Measurements from ENCODE around the gene FILIP1L. TPM values are rescaled to one million over a fixed set of nuclear protein-coding genes. Genes with fewer than 3 reads are reported as not detected.

FILIP1L gene
- total and polyA plus RNA-seq, 2 of the 8 experiments (the other 6 are each of a cell fraction or from before 2014, with no cell fraction given) = 0.06 to 0.09 TPM

DNA sequence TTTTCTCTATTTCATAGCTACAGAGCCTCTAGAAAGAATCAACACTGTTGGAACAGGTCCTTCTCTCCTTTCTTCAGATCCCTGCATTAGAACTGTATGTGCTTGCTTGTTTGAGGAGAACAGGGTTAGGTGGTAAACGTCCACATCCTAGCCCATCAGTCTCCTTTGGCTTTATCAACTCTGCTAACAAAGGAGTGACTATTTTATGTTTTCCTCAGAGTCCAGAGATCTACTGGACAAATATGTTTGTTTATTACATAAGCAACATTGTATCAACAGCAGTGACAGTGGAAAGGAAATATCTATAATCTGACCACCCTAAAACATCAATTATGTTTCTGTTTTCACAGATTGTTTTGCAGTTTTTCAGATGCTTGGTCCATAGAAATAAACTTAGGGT is 257.0 kb downstream of the FILIP1L start:
- H2AFZ ChIP-seq (ENCODE audit: low read length) = no peak overlapping the region
- POLR2A ChIA-PET (ENCODE audit: partially characterized antibody) = no interaction called here
- DNase-seq (ENCODE audit: low read depth in 1 of 2, low spot score in 2 of 2) = no peak
- H3K9ac ChIP-seq (replicated peaks in 1 of 4; ENCODE audit: extremely low read depth in 1 of 4, low read depth in 3 of 4, low read length in 3 of 4) = no peak overlapping the region
- no peak overlapping the region for H3K14ac ChIP-seq (ENCODE audit: insufficient read length)
- no peak overlapping the region for H3K4me3 ChIP-seq (ENCODE audit: extremely low read depth in 1 of 4, insufficient read depth in 2 of 4, low read depth in 3 of 4, low read length in 4 of 4)
- no peaks in the 10 kb centered on the region for H3K27me3 ChIP-seq (replicated peaks in 1 of 4; ENCODE audit: control insufficient read depth in 3 of 4, extremely low read depth in 1 of 4, insufficient read depth in 3 of 4, low read length in 3 of 4)
- no peak overlapping the region for H4K8ac ChIP-seq (ENCODE audit: extremely low read depth, insufficient read depth, low read length)
- no peak overlapping the region for H3K4ac ChIP-seq (replicated peaks; ENCODE audit: insufficient read length, low read depth, low read length)
- no peaks in the 10 kb centered on the region; the same call in 1 of the 2 replicates for H3K79me1 ChIP-seq (ENCODE audit: low read depth, low read length)
- H2BK20ac ChIP-seq (ENCODE audit: low read length) = no peak overlapping the region
- H3K18ac ChIP-seq (ENCODE audit: extremely low read depth, low read length) = no peak overlapping the region
- no peak overlapping the region for H3K56ac ChIP-seq (replicated peaks; ENCODE audit: insufficient read length, low read depth, low read length)
- H4K5ac ChIP-seq (ENCODE audit: insufficient read length, low read depth, low read length) = no peak overlapping the region
- no peak overlapping the region for H2AK5ac ChIP-seq (ENCODE audit: low read depth, low read length)
- no peaks in the 10 kb centered on the region for H3K23me2 ChIP-seq (ENCODE audit: low read depth, low read length)
- H2BK120ac ChIP-seq (replicated peaks; ENCODE audit: low read depth, low read length) = no peak overlapping the region
- H3K36me3 ChIP-seq (ENCODE audit: control insufficient read depth in 2 of 4, insufficient read depth in 4 of 4, low read length in 3 of 4) = no peaks in the 10 kb centered on the region
- WGBS, 2 experiments (ENCODE audit: extremely low coverage in 1 of 2, insufficient coverage in 1 of 2, insufficient read length in 1 of 2, insufficient replicate concordance in 2 of 2, low coverage in 1 of 2, low lambda C conversion rate in 2 of 2, missing lambda C conversion rate in 1 of 2) = 85% methylated on average over 1 of the region's 1 CpG; no CpG with 5 or more reads in 1 of the 2 experiments
- H3K27ac ChIP-seq (ENCODE audit: low read depth, low read length) = no peak overlapping the region
- H4K91ac ChIP-seq (replicated peaks; ENCODE audit: insufficient read length, low read length) = no peak overlapping the region
- CTCF ChIA-PET (ENCODE audit: partially characterized antibody) = no interaction called here
- no peak overlapping the region for H3K4me2 ChIP-seq (ENCODE audit: insufficient read depth in 1 of 2, low read depth in 2 of 2, low read length in 2 of 2)
- H3K9me3 ChIP-seq (ENCODE audit: insufficient read depth in 2 of 2, low read depth in 1 of 2, low read length in 1 of 2) = no peaks in the 10 kb centered on the region
- H4K20me1 ChIP-seq (replicated peaks in 1 of 2; ENCODE audit: control insufficient read depth in 1 of 2, insufficient read depth in 2 of 2, low read length in 2 of 2) = peaks cover 2% of the 10 kb centered on the region in 2 experiments
- no peak overlapping the region for H3K23ac ChIP-seq (ENCODE audit: insufficient read length)
- H2BK15ac ChIP-seq (ENCODE audit: low read length) = no peak overlapping the region
- no peak for FAIRE-seq
- H3K4me1 ChIP-seq (replicated peaks in 1 of 4; ENCODE audit: control insufficient read depth in 3 of 4, insufficient read depth in 4 of 4, low read length in 3 of 4) = peaks cover 2 to 8% (median 6%) of the 10 kb centered on the region in 4 experiments; a peak in 4 of 7 replicates
- H2BK12ac ChIP-seq (ENCODE audit: low read depth, low read length) = no peak overlapping the region
- no peak overlapping the region for H2BK5ac ChIP-seq (ENCODE audit: low read depth, low read length)
- peaks cover 0 to 12% of the 10 kb centered on the region in 2 experiments; a peak in 1 of 4 replicates for H3K79me2 ChIP-seq (ENCODE audit: control insufficient read depth in 1 of 2, insufficient read depth in 2 of 2, low read length in 2 of 2)
- TF ChIP-seq, protein P1, sequence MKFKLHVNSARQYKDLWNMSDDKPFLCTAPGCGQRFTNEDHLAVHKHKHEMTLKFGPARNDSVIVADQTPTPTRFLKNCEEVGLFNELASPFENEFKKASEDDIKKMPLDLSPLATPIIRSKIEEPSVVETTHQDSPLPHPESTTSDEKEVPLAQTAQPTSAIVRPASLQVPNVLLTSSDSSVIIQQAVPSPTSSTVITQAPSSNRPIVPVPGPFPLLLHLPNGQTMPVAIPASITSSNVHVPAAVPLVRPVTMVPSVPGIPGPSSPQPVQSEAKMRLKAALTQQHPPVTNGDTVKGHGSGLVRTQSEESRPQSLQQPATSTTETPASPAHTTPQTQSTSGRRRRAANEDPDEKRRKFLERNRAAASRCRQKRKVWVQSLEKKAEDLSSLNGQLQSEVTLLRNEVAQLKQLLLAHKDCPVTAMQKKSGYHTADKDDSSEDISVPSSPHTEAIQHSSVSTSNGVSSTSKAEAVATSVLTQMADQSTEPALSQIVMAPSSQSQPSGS (IDR thresholded peaks at IDR 0.05; ENCODE audit: low read length) = no peak
- TF ChIP-seq EGR1 (IDR thresholded peaks at IDR 0.05; ENCODE audit: borderline replicate concordance, low read depth, low read length) (no peak), HDAC6 (IDR thresholded peaks at IDR 0.05; ENCODE audit: low read depth, low read length) (no peak), RAD21 (IDR thresholded peaks at IDR 0.05 in 1 of 2, conservative IDR thresholded peaks at IDR 0.05 in 1 of 2; ENCODE audit: low read depth in 2 of 2, low read length in 2 of 2) (no peak), PHF8 (conservative IDR thresholded peaks at IDR 0.05; ENCODE audit: low read depth, low read length) (no peak), TCF12 (IDR thresholded peaks at IDR 0.05; ENCODE audit: low read depth, low read length) (no peak), BCL11A (IDR thresholded peaks at IDR 0.05; ENCODE audit: low read depth in 2 of 2, low read length in 2 of 2) (no peak)
- TF ChIP-seq, protein P2, sequence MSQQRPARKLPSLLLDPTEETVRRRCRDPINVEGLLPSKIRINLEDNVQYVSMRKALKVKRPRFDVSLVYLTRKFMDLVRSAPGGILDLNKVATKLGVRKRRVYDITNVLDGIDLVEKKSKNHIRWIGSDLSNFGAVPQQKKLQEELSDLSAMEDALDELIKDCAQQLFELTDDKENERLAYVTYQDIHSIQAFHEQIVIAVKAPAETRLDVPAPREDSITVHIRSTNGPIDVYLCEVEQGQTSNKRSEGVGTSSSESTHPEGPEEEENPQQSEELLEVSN (IDR thresholded peaks at IDR 0.05) = no peak
- TF ChIP-seq, protein P3, sequence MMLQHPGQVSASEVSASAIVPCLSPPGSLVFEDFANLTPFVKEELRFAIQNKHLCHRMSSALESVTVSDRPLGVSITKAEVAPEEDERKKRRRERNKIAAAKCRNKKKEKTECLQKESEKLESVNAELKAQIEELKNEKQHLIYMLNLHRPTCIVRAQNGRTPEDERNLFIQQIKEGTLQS (IDR thresholded peaks at IDR 0.05; ENCODE audit: insufficient read depth, low read depth, low read length) = no peak
- TF ChIP-seq, protein P4, sequence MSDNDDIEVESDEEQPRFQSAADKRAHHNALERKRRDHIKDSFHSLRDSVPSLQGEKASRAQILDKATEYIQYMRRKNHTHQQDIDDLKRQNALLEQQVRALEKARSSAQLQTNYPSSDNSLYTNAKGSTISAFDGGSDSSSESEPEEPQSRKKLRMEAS (IDR thresholded peaks at IDR 0.05) = no peak

All from H1 (cell line).